A549 (cell line): Measurements from ENCODE around the gene HS6ST3. TPM values are rescaled to one million over a fixed set of nuclear protein-coding genes. Genes with fewer than 3 reads are reported as not detected.

Experiments used
- ATAC-seq, 2 experiments: fragments of 200-7000 bp in 1 of 2; fragments of >200 bp in 1 of 2; cut with Nextera tagmentation in 1 of 2; cut with Tn5 transposase in 1 of 2; 3 replicates each; pipeline versions ENCODE4 v1.8.0 to v1.9.1; 2018 to 2020; ENCODE audit warnings: mild to moderate bottlenecking in 1 of 2, moderate library complexity in 1 of 2
- CTCF ChIA-PET: fragments of 300-600 bp; sonication (Branson Sonifier 250); formaldehyde crosslinking; extraction: SDS; loops from one replicate; lab custom pipeline; 2021; ENCODE audit warnings: antibody characterized with exemption, inconsistent platforms; lab: Yijun Ruan, JAX
- POLR2A ChIA-PET: fragments of 350-600 bp; formaldehyde crosslinking; extraction: SDS; loops from one replicate; lab custom pipeline; 2021; ENCODE audit warnings: antibody characterized with exemption, inconsistent platforms; lab: Yijun Ruan, JAX
- DNase-seq, 2 experiments: peaks; one replicate each; pipeline versions ENCODE4 v3.0.0 to v3.0.0-alpha.2; 2011 to 2016; ENCODE audit warnings: low read depth in 1 of 2, low spot score in 1 of 2
- FAIRE-seq: peaks from 2 replicates; lab custom pipeline; 2011; peaks lifted over from hg19 to GRCh38; lab: Jason Lieb, UNC
- H3K27ac ChIP-seq, 2 experiments: fragments of >200 bp; sonication (Bioruptor Twin); formaldehyde crosslinking; 3 replicates each; pipeline ENCODE4 v1.5.1; 2016 to 2017
- H3K4me1 ChIP-seq: fragments of >200 bp; sonication (Bioruptor Twin); formaldehyde crosslinking; 3 replicates; pipeline ENCODE4 v1.6.1; 2016
- H3K4me2 ChIP-seq: fragments of >200 bp; sonication (Bioruptor Twin); formaldehyde crosslinking; 3 replicates; pipeline ENCODE4 v1.6.1; 2016
- H3K4me3 ChIP-seq: fragments of >200 bp; sonication (Bioruptor Twin); formaldehyde crosslinking; 3 replicates; pipeline ENCODE4 v1.5.1; 2016
- H3K9me3 ChIP-seq: fragments of >200 bp; sonication (Bioruptor Twin); formaldehyde crosslinking; 3 replicates; pipeline ENCODE4 v1.6.1; 2016
- CBX2 ChIP-seq: fragments of 200-600 bp; sonication (generic); IDR thresholded peaks from 2 replicates; pipeline ENCODE4 v1.6.1; 2016; ENCODE audit warnings: low read depth, mild to moderate bottlenecking, borderline replicate concordance
- CEBPB ChIP-seq, 2 experiments: fragments of >200 bp in 1 of 2; sonication (Bioruptor Twin) in 1 of 2; formaldehyde crosslinking in 1 of 2; IDR thresholded peaks; 2 replicates each; pipeline ENCODE4 v1.6.1; 2012 to 2016
- CTCF ChIP-seq: fragments of >200 bp; sonication (Bioruptor Twin); formaldehyde crosslinking; IDR thresholded peaks from 3 replicates; pipeline ENCODE4 v1.5.1; 2016
- ELK1 ChIP-seq: fragments of 150-350 bp; IDR thresholded peaks from 2 replicates; pipeline ENCODE4 v1.6.1; 2014; ENCODE audit warnings: low read depth, mild to moderate bottlenecking, low read length
- EP300 ChIP-seq, 2 experiments: fragments of >200 bp; sonication (Bioruptor Twin); formaldehyde crosslinking; IDR thresholded peaks; 2 replicates in 1 of 2; 3 replicates in 1 of 2; pipeline ENCODE4 v1.6.1; 2016 to 2017
- ESRRA ChIP-seq: fragments of 150-350 bp; IDR thresholded peaks from 2 replicates; pipeline ENCODE4 v1.6.1; 2014; ENCODE audit warnings: mild to moderate bottlenecking, low read length, borderline replicate concordance
- FOXS1 ChIP-seq: fragments of 250-450 bp; sonication (Bioruptor Pico); IDR thresholded peaks from 2 replicates; pipeline ENCODE4 v1.5.0; 2020; ENCODE audit warnings: mild to moderate bottlenecking, moderate library complexity
- GATA3 ChIP-seq: IDR thresholded peaks from 2 replicates; pipeline ENCODE4 v1.6.1; 2012; ENCODE audit warnings: borderline replicate concordance
- HDAC2 ChIP-seq: fragments of 200-600 bp; sonication (generic); IDR thresholded peaks from 2 replicates; pipeline ENCODE4 v1.6.1; 2016
- HEYL ChIP-seq: fragments of 250-450 bp; sonication (Bioruptor Pico); IDR thresholded peaks from 2 replicates; pipeline ENCODE4 v1.8.0; 2021; ENCODE audit warnings: mild to moderate bottlenecking, moderate library complexity
- HMGXB4 ChIP-seq: fragments of 250-450 bp; sonication (Bioruptor Pico); IDR thresholded peaks from 2 replicates; pipeline ENCODE4 v1.5.0; 2021; ENCODE audit warnings: mild to moderate bottlenecking, moderate library complexity, borderline replicate concordance
- HOXA7 ChIP-seq: fragments of 250-450 bp; sonication (Bioruptor Pico); IDR thresholded peaks from 2 replicates; pipeline ENCODE4 v1.5.0; 2020; ENCODE audit warnings: mild to moderate bottlenecking, moderate library complexity
- HOXB5 ChIP-seq: fragments of 250-450 bp; sonication (Bioruptor Pico); IDR thresholded peaks from 2 replicates; pipeline ENCODE4 v1.5.0; 2020; ENCODE audit warnings: mild to moderate bottlenecking, moderate library complexity
- KDM1A ChIP-seq: fragments of 200-600 bp; sonication (generic); IDR thresholded peaks from 2 replicates; pipeline ENCODE4 v1.6.1; 2016; ENCODE audit warnings: low read depth, mild to moderate bottlenecking
- KDM5A ChIP-seq: fragments of 200-600 bp; sonication (generic); IDR thresholded peaks from 2 replicates; pipeline ENCODE4 v1.6.1; 2016; ENCODE audit warnings: antibody characterized with exemption, mild to moderate bottlenecking
- MAFK ChIP-seq: fragments of 450-650 bp; IDR thresholded peaks from 2 replicates; pipeline ENCODE4 v1.6.1; 2014; ENCODE audit not compliant: partially characterized antibody
- NFE2L2 ChIP-seq: fragments of 150-350 bp; conservative IDR thresholded peaks from 2 replicates; pipeline ENCODE4 v1.6.1; 2014; ENCODE audit warnings: low read length
- NR3C1 ChIP-seq: fragments of >200 bp; sonication (Bioruptor Twin); formaldehyde crosslinking; IDR thresholded peaks from 3 replicates; pipeline ENCODE4 v1.6.1; 2017
- POLR2A ChIP-seq: IDR thresholded peaks from 2 replicates; pipeline ENCODE4 v1.6.1; 2012; ENCODE audit warnings: mild to moderate bottlenecking, low read length
- POLR2AphosphoS2 ChIP-seq: conservative IDR thresholded peaks from 2 replicates; pipeline ENCODE4 v1.6.1; 2012; ENCODE audit warnings: low read length, improper control_type of control experiment, inconsistent platforms
- RARB ChIP-seq: fragments of 250-450 bp; sonication (Bioruptor Pico); IDR thresholded peaks from 2 replicates; pipeline ENCODE4 v1.8.0; 2021; ENCODE audit warnings: mild to moderate bottlenecking, moderate library complexity
- RCOR1 ChIP-seq: fragments of 150-350 bp; IDR thresholded peaks from 2 replicates; pipeline ENCODE4 v1.6.1; 2014; ENCODE audit warnings: antibody characterized with exemption, low read length, low read depth
- REST ChIP-seq: fragments of 200-600 bp; sonication (generic); IDR thresholded peaks from 2 replicates; pipeline ENCODE4 v1.6.1; 2016; ENCODE audit warnings: antibody characterized with exemption, mild to moderate bottlenecking, moderate library complexity
- RFX5 ChIP-seq: fragments of 450-650 bp; IDR thresholded peaks from 2 replicates; pipeline ENCODE4 v1.7.1; 2014; ENCODE audit warnings: antibody characterized with exemption, mild to moderate bottlenecking, moderate library complexity
- RNF2 ChIP-seq: fragments of 200-600 bp; sonication (generic); IDR thresholded peaks from 2 replicates; pipeline ENCODE4 v1.6.1; 2016; ENCODE audit warnings: low read depth, mild to moderate bottlenecking, antibody characterized with exemption, moderate library complexity, borderline replicate concordance
- SREBF2 ChIP-seq: fragments of 450-650 bp; IDR thresholded peaks from 2 replicates; pipeline ENCODE4 v1.6.1; 2014; ENCODE audit warnings: mild to moderate bottlenecking, moderate library complexity
- TFCP2L1 ChIP-seq: fragments of 250-450 bp; sonication (Bioruptor Pico); IDR thresholded peaks from 2 replicates; pipeline ENCODE4 v1.5.0; 2021; ENCODE audit warnings: mild to moderate bottlenecking
- ZFP36 ChIP-seq: fragments of 450-650 bp; IDR thresholded peaks from 2 replicates; pipeline ENCODE4 v1.6.1; 2014; ENCODE audit warnings: borderline replicate concordance; ENCODE audit not compliant: partially characterized antibody
- WGBS: methylation state at CpG from one replicate; pipeline ENCODE4 v1.1.6; 2017; ENCODE audit errors: missing lambda C conversion rate; 5-methylcytosine and 5-hydroxymethylcytosine counted together
- polyA plus RNA-seq, 4 experiments: library from polyadenylated mRNA; depleted of rRNA in 3 of 4; stranded (reverse); fragments of >200 nt; fragmentation: RNase III in 1 of 4; extraction: RNeasy Plus Mini Kit Qiagen cat#74134 plus additional on column Dnase treatment in 1 of 4; gene quantifications; 2 replicates in 3 of 4; 3 replicates in 1 of 4; pipeline ENCODE4 v1.2.3, GENCODE V29; 2011 to 2017

HS6ST3 gene
- polyA plus RNA-seq, 2 of the 4 experiments (the other 2 are of a cell fraction), result not detected

GRCh38 chr13:96617528-96617927, 527.6 kb downstream of the HS6ST3 start:
- Histone ChIP-seq H3K4me2 (no peak overlapping the region), H3K27ac (no peak overlapping the region), H3K4me1 (no peaks in the 10 kb centered on the region), H3K4me3 (no peak overlapping the region), H3K9me3 (no peaks in the 10 kb centered on the region)
- TF ChIP-seq RFX5 (no peak), SREBF2 (no peak), ZFP36 (no peak), EP300 (IDR thresholded peaks at IDR 0.05) (no peak)
- POLR2A ChIA-PET, result no interaction called here
- DNase-seq (no peak), FAIRE-seq (no peak), ATAC-seq (no peak)
- 10% methylated on average over 1 of the region's 2 CpGs for WGBS
- CTCF ChIA-PET, result no interaction called here

- FAIRE-seq (no peak), DNase-seq (no peak), ATAC-seq (no peak)
- CTCF ChIA-PET, result no interaction called here
- no peaks in the 10 kb centered on the region for H3K9me3 ChIP-seq
- no peak overlapping the region for H3K4me3 ChIP-seq
- H3K4me2 ChIP-seq, result no peak overlapping the region
- TF ChIP-seq HOXA7, result no peak
- no peak for TF ChIP-seq CEBPB (IDR thresholded peaks at IDR 0.05)
- TF ChIP-seq NFE2L2, result no peak
- no peak for TF ChIP-seq KDM1A
- TF ChIP-seq RFX5, result no peak
- TF ChIP-seq RCOR1, result no peak
- TF ChIP-seq NR3C1, result no peak
- no peak for TF ChIP-seq CTCF
- no peak for TF ChIP-seq REST
- no peak for TF ChIP-seq FOXS1 (CRISPR knock-in tag)
- no peak for TF ChIP-seq GATA3
- TF ChIP-seq TFCP2L1, result no peak
- TF ChIP-seq HDAC2, result no peak
- no peak for TF ChIP-seq MAFK
- no peak for TF ChIP-seq RARB (CRISPR knock-in tag)
- 3% methylated on average over 3 of the region's 3 CpGs for WGBS
- H3K27ac ChIP-seq, result no peak overlapping the region
- POLR2A ChIA-PET, result no interaction called here
- H3K4me1 ChIP-seq, result no peaks in the 10 kb centered on the region
Measured at GRCh38 chr13:96621634-96622183, 531.8 kb downstream of the HS6ST3 start.

- no peaks in the 10 kb centered on the region for H3K9me3 ChIP-seq
- 13% methylated on average over 2 of the region's 2 CpGs for WGBS
- ChIA-PET POLR2A (no interaction called here), CTCF (no interaction called here)
- no peak for DNase-seq
- ATAC-seq, result no peak
- H3K4me1 ChIP-seq, result no peaks in the 10 kb centered on the region
- no peak overlapping the region for H3K4me3 ChIP-seq
- no peak for FAIRE-seq
- no peak overlapping the region for H3K4me2 ChIP-seq
- H3K27ac ChIP-seq, result no peak overlapping the region
- TF ChIP-seq FOXS1 (CRISPR knock-in tag), result no peak
- TF ChIP-seq NFE2L2, result no peak
- TF ChIP-seq KDM5A, result no peak
- no peak for TF ChIP-seq HOXB5
- no peak for TF ChIP-seq ELK1
- TF ChIP-seq POLR2A, result no peak
- TF ChIP-seq HEYL, result no peak
- no peak for TF ChIP-seq ESRRA
- no peak for TF ChIP-seq RCOR1
- TF ChIP-seq CBX2, result no peak
- TF ChIP-seq HMGXB4 (CRISPR knock-in tag), result no peak
- TF ChIP-seq RNF2, result no peak
- TF ChIP-seq POLR2AphosphoS2, result no peak
- no peak for TF ChIP-seq CEBPB (IDR thresholded peaks at IDR 0.05)
Measured at GRCh38 chr13:96629331-96629730, 539.4 kb downstream of the HS6ST3 start.
